AG09309 (cell line): Measurements from ENCODE around the gene BTG2.

Experiments
- DNase-seq: peaks from one replicate; pipeline ENCODE4 v3.0.0-alpha.2; 2010; ENCODE audit warnings: low read depth
- H3K4me3 ChIP-seq: 2 replicates; pipeline ENCODE4 v1.5.1; 2011; ENCODE audit warnings: mild to moderate bottlenecking, low read depth, low read length, moderate library complexity; ENCODE audit not compliant: control insufficient read depth
- CTCF ChIP-seq: IDR thresholded peaks from 2 replicates; pipeline ENCODE4 v1.5.1; 2011; ENCODE audit warnings: mild to moderate bottlenecking, low read depth, low read length, inconsistent platforms; ENCODE audit not compliant: insufficient read depth, control insufficient read depth; ENCODE audit errors: missing control alignments

BTG2 gene

GRCh38 chr1:203288400-203288799, 16.9 kb upstream of the BTG2 start:
- no peak overlapping the region for H3K4me3 ChIP-seq
- no peak for DNase-seq
- no peak for TF ChIP-seq CTCF

GRCh38 chr1:203289281-203289981, 15.9 kb upstream of the BTG2 start:
- no peak for DNase-seq
- no peak for TF ChIP-seq CTCF
- H3K4me3 ChIP-seq: no peak overlapping the region

- no peak for TF ChIP-seq CTCF
- no peak overlapping the region for H3K4me3 ChIP-seq
- no peak for DNase-seq
These were observed 15.4 kb upstream of the BTG2 start for GRCh38 chr1:203289982-203290260.

- DNase-seq: no peak
- H3K4me3 ChIP-seq: no peak overlapping the region
- TF ChIP-seq CTCF: no peak
These were observed 14.8 kb upstream of the BTG2 start for GRCh38 chr1:203290261-203291089.

- TF ChIP-seq CTCF: no peak
- no peak for DNase-seq
- H3K4me3 ChIP-seq: no peak overlapping the region
These were observed 13.9 kb upstream of the BTG2 start for GRCh38 chr1:203291201-203292096.

GRCh38 chr1:203295796-203296195, 9.5 kb upstream of the BTG2 start:
- no peak for TF ChIP-seq CTCF
- no peak for DNase-seq
- no peak overlapping the region for H3K4me3 ChIP-seq
